HG03045 (cell line): ENCODE data around the gene ARRB1.

Experiments used
- ATAC-seq: cut with Tn5 transposase; IDR thresholded peaks from one replicate; pipeline ENCODE4 v1.9.1; 2021; ENCODE audit warnings: mild to moderate bottlenecking, moderate library complexity; ENCODE audit not compliant: unreplicated experiment

The ARRB1 gene

GRCh38 chr11:75303544-75304224 lies 47.8 kb downstream of the ARRB1 start:
- ATAC-seq, result no peak

GRCh38 chr11:75302371-75302770 lies 49.1 kb downstream of the ARRB1 start:
- no peak for ATAC-seq

- ATAC-seq, result no peak
Observed at GRCh38 chr11:75301601-75302345, 49.7 kb downstream of the ARRB1 start.

- no peak for ATAC-seq
Observed at GRCh38 chr11:75301131-75301530, 50.3 kb downstream of the ARRB1 start.

GRCh38 chr11:75298976-75299260 lies 52.5 kb downstream of the ARRB1 start:
- ATAC-seq, result no peak

- ATAC-seq, result no peak
Observed at GRCh38 chr11:75298191-75298975, 53.1 kb downstream of the ARRB1 start.

GRCh38 chr11:75293903-75294302 lies 57.6 kb downstream of the ARRB1 start:
- ATAC-seq, result no peak

GRCh38 chr11:75292943-75293342 lies 58.5 kb downstream of the ARRB1 start:
- ATAC-seq, result no peak

GRCh38 chr11:75291741-75292140 lies 59.7 kb downstream of the ARRB1 start:
- no peak for ATAC-seq

GRCh38 chr11:75289919-75290318 lies 61.5 kb downstream of the ARRB1 start:
- ATAC-seq, result no peak

GRCh38 chr11:75289511-75289760 lies 62.0 kb downstream of the ARRB1 start:
- ATAC-seq, result no peak

- ATAC-seq, result no peak
Observed at GRCh38 chr11:75287579-75287978, 63.9 kb downstream of the ARRB1 start.

- no peak for ATAC-seq
Observed at GRCh38 chr11:75286826-75287465, 64.5 kb downstream of the ARRB1 start.

- ATAC-seq, result no peak
Observed at GRCh38 chr11:75285776-75286360, 65.6 kb downstream of the ARRB1 start.

- no peak for ATAC-seq
Observed at GRCh38 chr11:75283391-75283931, 68.0 kb downstream of the ARRB1 start.

- ATAC-seq, result no peak
Observed at GRCh38 chr11:75281469-75282095, 69.9 kb downstream of the ARRB1 start.

- ATAC-seq, result no peak
Observed at GRCh38 chr11:75280770-75281468, 70.5 kb downstream of the ARRB1 start.

GRCh38 chr11:75280227-75280701 lies 71.2 kb downstream of the ARRB1 start:
- ATAC-seq, result no peak

- no peak for ATAC-seq
Observed at GRCh38 chr11:75279273-75279672, 72.2 kb downstream of the ARRB1 start.
